Measurements from ENCODE around the gene TSKU. TPM values are rescaled to one million over a fixed set of nuclear protein-coding genes. Genes with fewer than 3 reads are reported as not detected.
A peak's percentile ranks its signal among the peaks of the same experiment; 100 is the strongest.

Gene TSKU
- total RNA-seq, 1 donor from 2014 or later: 144 TPM

DNA sequence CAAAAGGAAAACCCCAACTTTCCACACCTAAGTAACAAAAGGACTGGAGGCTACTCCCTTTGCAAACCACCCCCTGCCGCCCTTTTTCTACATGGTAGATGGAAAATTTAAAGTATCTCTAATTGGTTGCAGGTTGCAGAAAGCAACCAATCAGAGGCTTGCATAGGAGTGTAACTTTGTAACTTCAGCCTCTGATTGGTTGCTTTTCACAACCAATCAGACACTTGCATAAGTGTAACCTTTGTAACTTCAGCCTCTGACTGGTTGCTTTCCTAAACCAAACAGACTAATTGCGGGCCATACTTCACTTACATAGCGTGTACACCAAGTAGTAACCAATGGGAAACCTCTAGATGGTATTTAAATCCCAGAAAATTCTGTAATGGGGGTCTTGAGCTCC is 60.8 kb downstream of the TSKU start:
- peak in 1 of 2 donors; percentile 6 for DNase-seq (ENCODE audit: extremely low spot score in 2 of 2)
- no peaks in the 10 kb centered on the region for H3K9me3 ChIP-seq
- intact Hi-C loops (cut with DNase I): no loop called here
- no peak for TF ChIP-seq POLR2A (IDR thresholded peaks at IDR 0.05)
- TF ChIP-seq, protein P1, sequence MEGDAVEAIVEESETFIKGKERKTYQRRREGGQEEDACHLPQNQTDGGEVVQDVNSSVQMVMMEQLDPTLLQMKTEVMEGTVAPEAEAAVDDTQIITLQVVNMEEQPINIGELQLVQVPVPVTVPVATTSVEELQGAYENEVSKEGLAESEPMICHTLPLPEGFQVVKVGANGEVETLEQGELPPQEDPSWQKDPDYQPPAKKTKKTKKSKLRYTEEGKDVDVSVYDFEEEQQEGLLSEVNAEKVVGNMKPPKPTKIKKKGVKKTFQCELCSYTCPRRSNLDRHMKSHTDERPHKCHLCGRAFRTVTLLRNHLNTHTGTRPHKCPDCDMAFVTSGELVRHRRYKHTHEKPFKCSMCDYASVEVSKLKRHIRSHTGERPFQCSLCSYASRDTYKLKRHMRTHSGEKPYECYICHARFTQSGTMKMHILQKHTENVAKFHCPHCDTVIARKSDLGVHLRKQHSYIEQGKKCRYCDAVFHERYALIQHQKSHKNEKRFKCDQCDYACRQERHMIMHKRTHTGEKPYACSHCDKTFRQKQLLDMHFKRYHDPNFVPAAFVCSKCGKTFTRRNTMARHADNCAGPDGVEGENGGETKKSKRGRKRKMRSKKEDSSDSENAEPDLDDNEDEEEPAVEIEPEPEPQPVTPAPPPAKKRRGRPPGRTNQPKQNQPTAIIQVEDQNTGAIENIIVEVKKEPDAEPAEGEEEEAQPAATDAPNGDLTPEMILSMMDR (IDR thresholded peaks at IDR 0.05): no peak
- H3K36me3 ChIP-seq: no peaks in the 10 kb centered on the region
- no peaks in the 10 kb centered on the region for H3K27me3 ChIP-seq
- H3K4me3 ChIP-seq: no peak overlapping the region
- no peak overlapping the region for H3K27ac ChIP-seq
- peaks cover 1% of the 10 kb centered on the region for H3K4me1 ChIP-seq

DNA sequence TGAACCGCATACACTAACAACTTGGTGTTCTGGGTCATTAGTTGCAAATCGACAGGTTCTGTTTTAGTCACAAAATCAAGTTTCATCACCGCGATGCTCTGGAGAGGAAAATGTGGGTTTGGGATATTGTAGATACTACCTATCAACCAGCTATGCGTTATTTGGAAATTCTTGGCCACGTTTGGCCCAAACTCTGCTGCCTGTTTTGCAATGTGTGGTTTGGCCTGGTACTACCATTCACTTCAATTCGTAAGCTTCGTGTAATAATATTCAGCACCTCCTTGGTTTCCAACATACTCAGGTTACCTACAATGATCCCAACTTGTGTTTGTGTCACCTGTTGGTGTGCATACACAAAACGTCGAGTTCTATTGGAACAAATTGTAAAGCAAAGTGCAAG is 61.4 kb downstream of the TSKU start:
- Histone ChIP-seq H3K9me3 (no peaks in the 10 kb centered on the region), H3K4me1 (no peaks in the 10 kb centered on the region), H3K27me3 (no peaks in the 10 kb centered on the region), H3K36me3 (no peaks in the 10 kb centered on the region), H3K4me3 (no peak overlapping the region), H3K27ac (no peak overlapping the region)
- no peak for TF ChIP-seq POLR2AphosphoS5 (IDR thresholded peaks at IDR 0.05; ENCODE audit: insufficient read depth in 1 of 2, low read depth in 1 of 2)
- TF ChIP-seq, protein P1 (IDR thresholded peaks at IDR 0.05): no peak
- TF ChIP-seq POLR2A (IDR thresholded peaks at IDR 0.05): no peak
- intact Hi-C loops (cut with DNase I): no loop called here
- DNase-seq (ENCODE audit: extremely low spot score in 2 of 2): peak in 1 of 2 donors; percentile 34

DNA sequence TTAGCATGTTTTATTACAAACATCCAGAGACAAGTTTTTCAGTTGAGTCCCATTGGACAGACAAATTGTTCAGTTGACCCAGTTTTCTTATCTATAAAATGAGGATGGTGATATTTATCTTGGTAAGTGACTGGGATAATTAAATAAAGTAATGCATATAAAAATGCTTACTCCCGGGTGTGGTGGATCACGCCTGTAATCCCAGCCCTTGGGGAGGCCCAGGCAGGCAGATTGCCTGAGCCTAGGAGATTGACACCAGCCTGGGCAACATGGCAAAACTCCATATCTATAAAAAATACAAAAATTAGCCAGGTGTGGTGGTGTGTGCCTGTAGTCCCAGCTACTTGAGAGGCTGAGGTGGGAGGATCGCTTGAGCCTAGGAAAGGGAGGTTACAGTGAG is 61.9 kb downstream of the TSKU start:
- Histone ChIP-seq H3K27me3 (no peaks in the 10 kb centered on the region), H3K27ac (no peak overlapping the region), H3K4me1 (no peaks in the 10 kb centered on the region), H3K9me3 (no peaks in the 10 kb centered on the region), H3K4me3 (no peak overlapping the region), H3K36me3 (no peaks in the 10 kb centered on the region)
- no peak for DNase-seq (ENCODE audit: extremely low spot score in 2 of 2)
- intact Hi-C loops (cut with DNase I): no loop called here
- TF ChIP-seq, protein P1 (IDR thresholded peaks at IDR 0.05): no peak
- TF ChIP-seq POLR2A (IDR thresholded peaks at IDR 0.05): no peak
- no peak for TF ChIP-seq POLR2AphosphoS5 (IDR thresholded peaks at IDR 0.05; ENCODE audit: insufficient read depth in 1 of 2, low read depth in 1 of 2)

DNA sequence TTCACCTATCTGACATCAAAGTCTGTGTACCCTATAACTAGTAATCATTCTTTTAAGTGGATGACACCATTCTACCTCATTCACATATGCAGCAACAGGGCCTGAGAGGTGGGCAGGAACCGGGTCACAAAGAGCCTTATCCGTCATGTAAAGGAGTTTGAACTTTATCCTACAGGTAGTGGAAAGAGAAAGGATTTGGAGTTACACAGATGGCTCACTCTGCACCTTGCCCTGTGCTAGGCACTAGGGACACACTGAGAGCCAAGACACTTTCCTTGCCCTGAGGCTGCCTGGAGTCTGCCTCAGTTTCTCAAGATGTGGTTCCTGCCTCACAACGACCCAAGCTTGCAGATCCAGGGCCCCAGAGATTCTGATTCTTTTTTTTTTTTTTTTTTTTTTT is 63.3 kb downstream of the TSKU start:
- H3K9me3 ChIP-seq: no peaks in the 10 kb centered on the region
- TF ChIP-seq, protein P1 (IDR thresholded peaks at IDR 0.05): no peak
- TF ChIP-seq POLR2A (IDR thresholded peaks at IDR 0.05) (no peak), POLR2AphosphoS5 (IDR thresholded peaks at IDR 0.05; ENCODE audit: insufficient read depth in 1 of 2, low read depth in 1 of 2) (no peak)
- peaks cover 13% of the 10 kb centered on the region for H3K4me1 ChIP-seq
- no peak overlapping the region for H3K4me3 ChIP-seq
- H3K27ac ChIP-seq: no peak overlapping the region
- no peaks in the 10 kb centered on the region for H3K27me3 ChIP-seq
- no peaks in the 10 kb centered on the region for H3K36me3 ChIP-seq
- peak in 1 of 2 donors; percentile 64 for DNase-seq (ENCODE audit: extremely low spot score in 2 of 2)
- intact Hi-C loops (cut with DNase I): no loop called here

Other genes with a start within 250 kb of the TSKU start
- 66.3 TPM for gene LRRC32, start 112.6 kb upstream of the TSKU start, total RNA-seq
- gene ACER3, start 77.6 kb downstream of the TSKU start, total RNA-seq: 16.2 TPM